ENCODE results near the gene KANK2.
"Not testable (repeated sequence)": the region's sequence is repeated elsewhere in the genome, so short reads cannot be mapped to it uniquely, and the experiment has no call there.

KANK2 gene

DNA sequence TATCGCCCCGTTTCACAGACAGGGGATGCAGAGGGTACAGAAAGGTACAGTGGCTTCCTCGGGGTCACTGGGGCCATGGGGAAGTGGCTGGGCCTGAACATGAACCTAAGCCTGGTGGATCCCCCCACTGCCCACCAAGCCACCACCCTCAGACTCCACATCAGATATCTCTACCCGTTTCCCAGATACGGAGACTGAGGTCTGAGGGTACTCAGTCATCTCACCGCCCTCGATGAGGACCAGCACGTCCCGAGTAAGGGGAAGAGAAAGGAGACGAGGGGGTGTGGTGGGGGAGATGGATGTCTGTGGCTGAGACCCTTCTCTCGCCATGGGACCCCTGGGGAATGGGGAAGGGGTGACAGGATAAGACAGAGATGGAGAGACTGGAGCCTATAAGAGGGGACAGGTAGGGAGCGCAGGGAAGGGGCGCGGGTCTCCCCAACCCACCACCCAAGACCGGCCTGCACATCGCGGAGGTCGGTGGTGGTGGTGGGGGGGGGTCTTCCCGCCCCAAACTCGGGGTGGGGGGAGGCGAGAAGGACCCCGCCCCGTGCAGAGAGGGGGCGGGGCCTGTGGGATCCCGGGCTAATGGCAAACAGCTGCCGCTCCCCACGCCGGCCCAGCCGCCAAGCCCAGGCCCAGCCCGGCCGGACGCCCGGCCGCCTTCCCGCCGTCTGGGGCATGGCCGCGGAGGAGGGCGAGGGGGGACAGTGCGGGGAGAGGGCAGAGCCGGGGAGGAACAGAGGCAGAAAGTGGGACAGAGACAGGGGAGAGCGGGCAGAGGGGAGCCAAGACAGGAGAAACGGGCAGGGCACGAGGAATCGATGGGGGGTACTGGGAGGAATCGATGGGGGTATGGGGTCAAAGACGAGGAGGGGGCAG lies 698 bp downstream of the KANK2 start:
- no peak for DNase-seq (ENCODE audit: low spot score)

DNA sequence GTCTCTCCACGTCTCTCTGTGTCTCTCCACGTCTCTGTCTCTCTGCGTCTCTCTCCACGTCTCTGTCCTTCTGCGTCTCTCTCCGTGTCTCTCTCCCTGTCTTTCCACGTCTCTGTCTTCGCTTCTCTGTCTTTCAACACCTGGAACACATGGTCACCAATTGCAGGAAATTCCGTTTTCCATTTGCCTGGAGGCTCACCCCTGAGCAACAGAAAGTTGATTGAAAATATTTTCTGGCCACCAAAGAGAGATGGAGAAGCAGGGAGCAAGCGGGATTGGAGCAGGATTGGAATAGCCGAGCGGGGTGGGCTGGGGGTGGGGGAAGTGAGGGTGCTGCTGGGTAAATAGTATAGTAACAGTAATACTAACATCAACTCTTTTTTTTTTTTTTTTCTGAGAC lies 1.7 kb downstream of the KANK2 start:
- no peak for DNase-seq (ENCODE audit: low spot score)

DNA sequence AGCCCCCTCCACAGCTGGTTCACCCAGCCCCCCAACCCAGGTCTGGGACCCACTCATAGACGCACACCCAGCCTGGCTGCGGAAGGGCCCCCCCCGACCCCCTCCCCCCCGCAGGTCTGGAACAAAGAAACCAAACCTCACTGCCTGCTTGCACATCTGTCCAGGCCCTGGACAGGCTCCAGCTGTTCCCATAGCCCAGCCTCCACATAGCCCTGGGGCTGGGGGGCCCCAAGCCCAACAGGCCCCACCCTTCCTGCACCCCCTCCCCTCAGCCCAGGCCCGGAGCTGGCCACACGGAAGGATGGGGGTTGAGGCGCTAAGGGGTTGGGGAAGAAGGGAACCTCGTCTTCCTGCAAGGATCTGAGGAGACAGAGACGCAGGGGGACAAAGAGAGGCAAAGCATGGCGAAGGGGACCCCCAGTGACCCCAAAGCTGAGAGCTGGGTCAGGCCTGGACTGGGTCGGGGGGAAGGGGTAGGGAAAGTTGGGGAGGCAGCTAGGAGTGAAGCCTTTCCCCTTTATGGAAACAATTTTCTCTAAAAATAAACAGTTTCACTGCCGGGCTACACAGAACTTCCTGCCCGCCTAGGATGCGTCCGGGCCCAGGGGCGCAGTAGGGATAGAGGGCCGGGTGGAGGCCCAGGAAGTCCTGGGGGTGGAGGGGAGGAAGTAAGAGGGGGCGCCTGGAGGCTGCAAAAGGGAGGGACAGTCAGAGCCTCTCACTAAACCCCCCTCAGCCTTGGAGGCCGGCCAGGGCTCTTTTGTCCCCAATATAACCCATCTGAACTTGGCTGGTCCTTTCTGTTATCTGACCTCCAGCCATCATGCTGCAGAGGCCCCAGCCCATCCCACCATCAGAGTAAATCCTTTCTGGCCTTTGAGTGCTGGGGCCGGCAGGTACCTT lies 2.4 kb downstream of the KANK2 start:
- no peak for DNase-seq (ENCODE audit: low spot score)

DNA sequence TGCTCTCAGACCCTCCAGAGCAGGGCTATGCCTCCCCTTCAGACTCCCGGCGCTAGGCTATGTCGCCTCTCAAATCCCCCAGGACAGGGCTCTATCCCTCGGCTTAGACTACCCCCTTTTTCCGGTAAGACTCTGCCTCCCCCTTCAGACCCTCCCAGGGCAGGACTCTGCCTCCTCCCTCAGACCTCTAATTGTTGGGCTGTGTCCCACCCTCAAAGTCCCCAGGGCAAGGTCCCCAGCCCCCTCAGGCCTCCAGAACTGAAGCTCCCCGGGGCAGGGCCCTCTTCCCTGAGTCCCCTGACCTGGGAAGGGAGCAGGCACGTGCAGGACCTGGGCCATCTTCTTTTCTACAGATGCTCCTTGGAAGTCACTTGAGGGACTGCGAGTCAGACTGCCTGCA lies 3.2 kb downstream of the KANK2 start:
- no peak for DNase-seq (ENCODE audit: low spot score)

DNA sequence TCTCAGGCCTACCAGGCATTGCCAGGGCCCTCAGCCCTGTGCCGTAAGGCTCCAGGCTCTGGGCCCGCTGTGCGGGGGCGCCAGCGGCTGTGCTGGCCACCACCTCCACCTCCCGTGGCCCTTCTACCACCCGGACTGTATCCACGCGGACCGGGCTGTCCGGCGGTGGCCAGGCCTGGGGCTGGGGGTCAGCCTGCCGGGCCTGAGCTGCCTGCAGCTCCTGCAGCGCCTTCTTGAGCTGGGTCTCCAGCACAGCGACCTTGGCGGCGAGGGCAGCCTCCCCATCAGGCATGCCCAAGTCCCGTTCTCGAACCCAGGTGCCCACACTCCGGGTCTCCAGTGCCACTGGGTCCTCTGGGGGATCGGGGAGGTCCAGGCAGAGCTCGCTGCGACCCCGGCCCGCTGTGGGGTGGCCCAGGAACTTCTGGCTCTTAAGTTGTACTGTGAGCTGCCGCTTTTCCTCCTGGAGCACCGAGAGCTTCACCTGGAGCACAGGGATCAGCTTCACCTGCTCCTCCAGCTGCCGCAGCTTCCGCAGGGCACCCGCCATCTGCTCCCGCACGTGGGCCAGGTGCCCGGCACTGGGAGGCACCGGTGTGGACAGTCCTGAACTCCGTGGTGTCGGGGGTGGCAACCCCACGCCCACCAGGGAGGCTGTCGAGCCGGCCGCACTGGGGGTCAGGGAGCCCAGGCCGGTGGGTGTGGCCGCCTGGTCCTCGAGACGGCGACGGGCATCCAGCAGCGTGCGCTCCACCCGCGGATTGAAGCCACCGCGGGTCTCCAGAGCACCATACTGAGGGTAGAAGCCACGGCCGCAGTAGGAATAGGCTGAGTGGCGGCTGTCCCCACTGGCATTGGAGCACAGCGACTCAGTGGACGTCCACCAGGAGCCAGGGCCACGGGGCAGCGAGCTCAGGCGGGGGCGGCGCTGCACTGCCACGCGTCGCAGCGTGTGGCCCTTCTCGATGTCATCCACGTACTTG lies 4.1 kb downstream of the KANK2 start:
- DNase-seq (ENCODE audit: low spot score): no peak

DNA sequence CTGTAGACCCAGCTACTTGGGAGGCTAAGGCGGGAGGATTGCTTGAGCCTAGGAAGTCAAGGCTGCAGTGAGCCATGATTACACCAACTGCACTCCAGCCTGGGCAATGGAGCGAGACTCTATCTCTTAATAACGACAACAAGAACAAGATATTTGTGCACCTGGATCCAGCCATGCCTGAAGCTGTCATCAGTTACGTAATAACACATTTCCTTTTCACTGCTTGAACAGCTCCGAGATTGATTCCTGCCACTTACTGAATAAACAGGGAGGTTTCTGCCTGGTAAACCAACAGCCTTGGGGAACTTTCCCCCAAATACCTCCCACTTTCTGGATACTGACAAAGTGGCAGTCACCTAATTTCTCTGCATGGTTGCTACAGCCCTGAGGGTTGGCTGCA lies 5.4 kb downstream of the KANK2 start:
- DNase-seq (ENCODE audit: low spot score): no peak

DNA sequence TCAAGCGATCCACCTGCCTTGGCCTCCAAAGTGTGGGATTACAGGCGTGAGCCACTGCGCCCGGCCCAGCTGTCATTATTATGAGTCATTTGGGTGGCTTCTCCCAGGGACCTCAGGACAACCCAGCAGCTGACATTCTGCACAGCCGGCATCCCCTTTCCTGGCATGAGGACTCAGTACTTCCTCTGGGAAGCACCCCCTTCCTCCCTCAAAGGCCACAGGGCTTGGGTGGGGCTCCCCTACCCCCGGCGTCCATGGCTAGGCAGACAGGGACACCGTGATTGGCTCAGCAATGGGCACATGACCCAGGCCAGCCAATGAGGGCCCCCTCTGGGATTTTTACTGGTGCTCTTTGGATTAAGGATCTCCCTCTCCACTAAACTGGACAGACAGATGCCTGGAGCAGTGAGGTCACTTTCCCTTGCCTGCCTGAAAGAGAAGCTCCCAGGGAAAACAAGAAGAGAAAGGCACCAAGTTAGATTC lies 6.0 kb downstream of the KANK2 start:
- DNase-seq (ENCODE audit: low spot score): no peak

DNA sequence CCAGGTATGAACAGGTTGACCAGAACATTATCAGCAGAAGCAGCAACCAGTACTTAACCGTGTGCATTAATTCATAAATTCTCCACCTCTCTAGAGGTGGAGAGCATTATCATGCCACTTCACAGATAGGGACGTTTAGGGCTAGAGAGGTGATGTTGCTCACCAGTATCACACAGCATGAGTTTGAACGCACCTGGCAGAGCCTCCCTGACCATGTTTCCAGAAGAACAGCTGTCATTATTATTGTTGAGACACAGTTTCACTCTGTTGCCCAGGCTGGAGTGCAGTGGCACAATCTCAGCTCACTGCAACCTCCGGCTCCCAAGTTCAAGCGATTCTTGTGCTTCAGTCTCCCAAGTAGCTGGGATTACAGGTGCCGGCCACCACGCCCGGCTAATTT lies 6.8 kb downstream of the KANK2 start:
- no peak for DNase-seq (ENCODE audit: low spot score)

DNA sequence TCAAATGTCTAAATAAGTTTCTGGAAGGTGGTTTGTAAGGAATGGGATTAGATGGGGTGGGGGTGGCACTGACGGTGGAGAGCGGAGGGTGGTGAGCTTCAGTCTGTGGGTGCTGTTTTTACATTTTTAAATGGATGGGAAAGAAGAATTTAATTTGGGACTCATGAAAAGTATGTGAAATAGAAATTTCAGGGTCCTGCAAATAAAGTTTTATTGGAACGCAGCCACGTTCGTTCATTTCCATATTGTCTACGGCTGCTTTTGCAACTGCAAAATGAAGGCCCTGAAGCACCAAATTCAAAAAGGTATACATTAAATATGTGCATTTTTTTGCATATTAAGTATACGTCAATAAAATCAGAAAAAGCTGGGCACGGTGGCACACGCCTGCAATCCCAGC lies 9.9 kb downstream of the KANK2 start:
- DNase-seq (ENCODE audit: low spot score): no peak

DNA sequence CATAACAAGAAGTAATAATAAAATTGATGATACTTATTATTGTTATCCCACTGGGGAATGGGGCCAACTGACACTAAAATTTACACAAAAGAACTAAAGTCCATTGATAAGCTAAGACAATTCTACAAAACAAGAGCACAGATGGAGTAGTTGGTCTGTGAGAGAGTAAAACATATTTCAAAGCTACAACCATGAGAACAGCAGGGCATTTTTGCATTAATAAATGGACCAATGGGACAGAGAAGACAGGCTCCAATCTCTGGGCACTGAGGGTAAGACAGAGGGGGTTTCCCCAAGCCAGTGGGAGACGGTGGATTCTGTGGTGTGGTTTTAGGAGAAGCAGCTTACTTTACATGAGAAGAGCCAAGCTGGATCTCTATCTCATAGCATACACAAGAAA lies 14.4 kb downstream of the KANK2 start:
- DNase-seq (ENCODE audit: low spot score): no peak

DNA sequence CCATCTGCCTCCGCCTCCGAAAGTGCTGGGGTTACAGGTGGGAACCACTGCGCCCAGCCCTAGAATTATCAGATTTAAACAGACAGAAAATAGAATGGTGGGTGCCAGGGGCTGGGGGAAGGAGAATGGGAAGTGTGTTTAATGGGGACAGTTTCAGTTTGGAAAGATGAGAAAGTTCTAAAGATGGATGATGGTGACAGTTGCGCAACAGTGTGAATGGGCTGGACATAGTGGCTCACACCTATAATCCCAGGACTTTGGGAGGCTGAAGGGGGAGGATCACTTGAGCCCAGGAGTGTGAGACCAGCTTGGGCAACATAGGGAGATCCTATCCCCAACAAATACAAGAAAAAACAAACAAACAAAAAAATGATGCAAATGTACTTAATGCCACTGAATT lies 15.9 kb downstream of the KANK2 start:
- DNase-seq (ENCODE audit: low spot score): no peak

DNA sequence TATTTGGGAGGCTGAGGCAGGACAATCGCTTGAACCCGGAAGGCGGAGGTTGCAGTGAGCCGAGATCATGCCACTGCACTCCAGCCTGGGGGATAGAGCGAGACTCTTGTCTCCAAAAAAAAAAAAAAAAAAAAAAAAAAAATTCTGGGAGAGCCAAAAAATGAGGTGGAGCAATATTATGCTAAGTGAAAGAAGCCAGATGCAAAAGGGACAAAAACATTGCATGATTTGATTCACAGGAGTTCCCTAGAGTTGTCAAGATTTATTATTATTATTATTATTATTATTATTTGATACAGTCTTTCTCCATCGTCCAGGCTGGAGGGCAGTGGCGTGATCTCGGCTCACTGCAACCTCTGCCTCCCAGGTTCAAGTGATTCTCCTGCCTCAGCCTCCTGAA lies 16.4 kb downstream of the KANK2 start:
- DNase-seq (ENCODE audit: low spot score): not testable (repeated sequence)

DNA sequence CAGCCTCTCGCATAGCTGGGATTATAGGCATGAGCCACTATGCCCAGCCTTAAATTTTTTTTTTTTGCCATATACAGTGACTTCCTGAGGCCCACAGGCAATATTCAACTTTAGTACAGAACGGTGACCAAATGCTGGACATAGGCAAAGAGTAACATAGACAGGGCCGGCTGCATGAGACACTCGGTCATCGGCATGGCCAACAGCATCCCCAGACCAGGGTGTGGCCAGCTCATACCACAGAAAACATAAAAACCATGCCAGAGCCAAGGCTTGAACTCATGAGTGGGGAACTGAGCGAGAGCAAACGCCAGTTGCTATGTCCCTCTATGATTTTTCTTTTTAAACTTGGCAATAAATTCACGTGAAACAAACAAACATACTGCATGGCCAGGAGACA lies 17.0 kb downstream of the KANK2 start:
- DNase-seq (ENCODE audit: low spot score): no peak

DNA sequence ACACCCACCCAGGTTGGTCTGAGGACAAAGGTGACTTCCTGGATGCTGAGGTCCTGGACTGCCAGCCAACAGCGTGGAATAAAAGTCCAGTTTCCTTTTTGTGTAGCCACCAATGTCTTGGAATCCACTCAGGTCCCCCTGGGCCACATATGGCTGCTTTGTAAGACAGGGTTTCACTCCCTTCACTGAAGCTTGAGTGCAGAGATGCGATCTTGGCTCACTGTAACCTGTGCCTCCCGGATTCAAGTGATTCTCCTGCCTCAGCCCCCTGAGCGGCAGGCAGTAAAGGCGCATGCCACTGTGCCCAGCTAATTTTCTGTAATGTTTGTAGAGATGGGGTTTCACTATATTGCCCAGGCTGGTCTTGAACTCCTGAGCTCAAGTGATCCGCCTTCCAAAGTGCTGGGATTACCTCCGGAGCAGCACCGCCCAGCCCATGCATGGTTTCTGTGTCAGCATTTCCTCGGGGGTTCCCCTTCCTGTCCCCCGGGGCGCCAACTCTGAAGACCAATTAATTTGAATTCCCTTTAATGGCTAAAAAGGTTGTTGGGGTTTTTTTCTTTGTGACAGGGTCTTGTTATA lies 17.5 kb downstream of the KANK2 start:
- DNase-seq (ENCODE audit: low spot score): no peak

DNA sequence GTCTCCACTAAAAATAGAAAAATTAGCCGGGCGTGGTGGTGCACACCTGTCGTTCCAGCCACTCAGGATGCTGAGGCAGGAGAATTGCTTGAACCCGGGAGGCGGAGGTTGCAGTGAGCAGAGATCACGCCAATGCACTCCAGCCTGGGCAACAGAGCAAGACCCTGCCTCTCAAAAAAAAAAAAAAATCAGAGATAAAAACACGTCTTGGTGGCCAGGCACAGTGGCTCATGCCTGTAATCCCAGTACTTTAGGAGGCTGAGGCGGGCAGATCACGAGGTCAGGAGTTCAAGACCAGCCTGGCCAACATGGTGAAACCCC lies 18.2 kb downstream of the KANK2 start:
- DNase-seq (ENCODE audit: low spot score): not testable (repeated sequence)

DNA sequence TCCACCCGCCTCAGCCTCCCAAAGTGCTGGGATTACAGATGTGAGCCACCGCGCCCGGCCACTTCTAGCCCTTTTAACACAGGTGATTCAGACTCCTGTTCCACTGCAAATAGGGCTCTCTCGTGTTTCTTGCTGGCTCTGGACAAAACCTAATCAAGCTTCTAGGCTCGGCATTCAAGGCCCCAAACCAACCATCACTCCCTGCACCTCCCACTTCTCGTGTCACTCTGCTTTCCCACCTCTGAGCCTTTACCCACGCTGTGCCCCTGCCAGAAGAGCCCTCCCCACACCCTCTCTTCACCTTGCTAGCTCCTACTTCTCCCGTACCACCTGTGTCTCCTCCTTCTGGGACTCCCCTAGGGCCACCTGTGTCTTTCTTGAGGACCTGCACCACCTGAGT lies 19.8 kb downstream of the KANK2 start:
- DNase-seq (ENCODE audit: low spot score): no peak

DNA sequence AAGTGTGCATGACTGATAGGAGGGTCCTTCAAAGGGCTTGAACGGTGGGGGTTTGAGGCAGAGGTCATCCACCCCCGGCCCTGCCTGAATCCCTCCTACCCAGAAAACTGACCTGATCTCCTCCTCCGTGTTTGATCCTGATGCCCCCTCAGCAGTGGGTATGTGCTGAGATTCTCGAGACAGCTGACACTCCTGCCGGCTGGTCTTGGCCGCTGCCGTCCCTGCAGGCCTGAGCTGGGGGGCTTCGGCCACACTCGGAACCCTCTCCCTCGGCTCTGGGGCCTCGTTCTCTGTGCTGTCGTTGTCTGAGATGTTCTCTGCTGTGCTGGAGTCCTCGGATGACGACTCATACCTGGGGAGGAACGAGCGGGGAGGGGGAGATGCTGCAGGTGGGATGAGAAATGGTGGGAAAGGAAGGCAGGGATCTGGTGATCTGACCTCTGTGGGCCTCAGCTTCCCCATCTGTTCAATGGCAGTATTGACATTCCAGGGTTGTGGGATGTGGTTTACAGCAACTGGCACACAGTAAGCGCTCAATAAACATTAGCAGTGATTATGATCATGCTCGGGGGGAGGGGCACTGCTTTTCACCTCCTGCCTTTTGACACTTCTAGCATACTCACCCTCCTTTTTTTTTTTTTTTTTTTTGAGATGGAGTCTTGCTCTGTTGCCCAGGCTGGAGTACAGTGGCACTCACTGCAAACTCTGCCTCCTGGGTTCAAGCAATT lies 20.7 kb downstream of the KANK2 start:
- no peak for DNase-seq (ENCODE audit: low spot score)

DNA sequence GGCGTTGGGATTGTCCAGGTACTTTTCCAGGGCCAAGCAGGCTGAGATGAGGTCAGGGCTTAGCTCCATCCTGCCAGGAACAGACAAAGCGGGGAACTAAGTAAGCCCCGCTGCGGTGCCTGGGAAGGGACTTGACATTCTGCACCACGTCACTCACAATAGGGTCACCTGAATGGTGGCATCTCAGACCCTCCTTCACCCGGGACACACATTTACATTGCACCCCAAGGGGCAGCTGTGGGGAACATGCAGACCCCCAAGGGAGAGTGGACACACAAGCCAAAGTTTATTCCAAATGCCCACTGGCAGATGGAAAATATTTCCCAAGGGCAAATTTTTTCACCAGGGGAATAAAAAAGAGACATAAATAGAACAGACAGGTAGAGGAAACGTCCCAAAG lies 21.4 kb downstream of the KANK2 start:
- no peak for DNase-seq (ENCODE audit: low spot score)

DNA sequence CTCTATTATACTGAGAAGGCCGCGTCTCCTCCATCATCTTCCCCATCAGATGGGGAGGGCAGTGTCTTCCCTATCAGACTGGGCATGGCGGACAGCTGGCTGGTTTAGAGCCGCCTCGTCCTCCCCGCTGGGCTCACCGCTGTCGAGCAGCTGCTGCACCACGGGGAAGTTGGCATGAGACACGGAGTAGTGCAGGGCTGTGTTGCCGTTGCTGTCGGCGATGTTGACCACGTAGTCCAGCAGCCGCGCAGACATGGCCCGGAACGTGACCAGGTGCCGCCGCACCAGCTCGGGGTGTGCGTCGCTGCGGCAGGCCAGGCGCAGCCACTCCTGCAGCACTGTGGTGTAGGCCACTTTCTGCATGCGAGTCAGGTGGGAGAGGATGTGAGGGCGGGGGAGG lies 23.0 kb downstream of the KANK2 start:
- no peak for DNase-seq (ENCODE audit: low spot score)

DNA sequence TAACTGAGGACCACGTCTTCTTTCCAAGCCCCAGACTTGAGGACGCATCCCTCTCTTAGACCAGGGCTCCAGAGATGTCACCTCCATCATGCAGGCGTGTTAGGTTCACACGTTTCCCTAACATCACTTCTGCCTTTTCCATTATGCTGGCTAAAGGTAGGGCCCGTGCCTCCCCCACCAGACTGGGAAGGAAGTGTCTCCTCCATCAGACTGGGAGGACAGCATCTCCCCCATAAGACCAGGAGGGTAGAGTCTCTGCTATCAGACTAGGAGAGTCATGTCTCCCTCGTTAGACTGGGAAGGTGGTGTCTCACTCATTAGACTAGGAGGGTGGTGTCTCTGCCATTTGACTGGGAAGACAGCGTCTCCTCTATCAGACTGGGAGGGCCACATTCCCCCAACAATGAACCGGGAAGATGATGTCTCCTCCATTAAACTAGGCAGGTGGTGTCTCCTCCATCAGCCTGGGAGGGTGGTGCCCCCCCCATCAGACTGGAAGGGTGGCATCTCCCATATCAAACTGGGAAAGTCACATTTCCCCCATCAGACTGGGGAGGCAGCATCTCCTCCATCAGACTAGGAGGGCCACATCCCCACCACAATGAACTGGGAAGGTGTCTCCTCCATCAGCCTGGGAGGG lies 23.7 kb downstream of the KANK2 start:
- no peak for DNase-seq (ENCODE audit: low spot score)
